HUES48 (cell line): ENCODE results near the gene TULP1.
"Not testable (repeated sequence)": the region's sequence is repeated elsewhere in the genome, so short reads cannot be mapped to it uniquely, and the experiment has no call there.

ENCODE experiments used
- H3K27ac ChIP-seq: one replicate; pipeline ENCODE4 v1.7.0; 2013; ENCODE audit warnings: low read depth, low read length, inconsistent platforms
- H3K27me3 ChIP-seq: 2 replicates; pipeline ENCODE4 v1.6.1; 2013; ENCODE audit warnings: mild to moderate bottlenecking, low read length; ENCODE audit not compliant: control insufficient read depth, insufficient read depth
- H3K36me3 ChIP-seq: 2 replicates; pipeline ENCODE4 v1.6.1; 2013; ENCODE audit warnings: low read length; ENCODE audit not compliant: control insufficient read depth, insufficient read depth
- H3K4me1 ChIP-seq: 2 replicates; pipeline ENCODE4 v1.6.1; 2013; ENCODE audit warnings: mild to moderate bottlenecking, low read length; ENCODE audit not compliant: control insufficient read depth, insufficient read depth
- H3K4me3 ChIP-seq: 2 replicates; pipeline ENCODE4 v1.5.1; 2013; ENCODE audit warnings: mild to moderate bottlenecking, low read depth, low read length
- H3K9ac ChIP-seq: 2 replicates; pipeline ENCODE4 v1.6.1; 2013; ENCODE audit warnings: mild to moderate bottlenecking, low read depth, low read length, moderate library complexity
- H3K9me3 ChIP-seq: 2 replicates; pipeline ENCODE4 v1.6.1; 2013; ENCODE audit warnings: low read length; ENCODE audit not compliant: control insufficient read depth, insufficient read depth

TULP1 gene

GRCh38 chr6:35543459-35544193 is 30.9 kb upstream of the TULP1 start:
- Histone ChIP-seq H3K27me3 (no peaks in the 10 kb centered on the region), H3K27ac (no peak overlapping the region), H3K36me3 (no peaks in the 10 kb centered on the region), H3K4me1 (no peaks in the 10 kb centered on the region), H3K9ac (no peak overlapping the region), H3K4me3 (no peak overlapping the region), H3K9me3 (no peaks in the 10 kb centered on the region)

DNA sequence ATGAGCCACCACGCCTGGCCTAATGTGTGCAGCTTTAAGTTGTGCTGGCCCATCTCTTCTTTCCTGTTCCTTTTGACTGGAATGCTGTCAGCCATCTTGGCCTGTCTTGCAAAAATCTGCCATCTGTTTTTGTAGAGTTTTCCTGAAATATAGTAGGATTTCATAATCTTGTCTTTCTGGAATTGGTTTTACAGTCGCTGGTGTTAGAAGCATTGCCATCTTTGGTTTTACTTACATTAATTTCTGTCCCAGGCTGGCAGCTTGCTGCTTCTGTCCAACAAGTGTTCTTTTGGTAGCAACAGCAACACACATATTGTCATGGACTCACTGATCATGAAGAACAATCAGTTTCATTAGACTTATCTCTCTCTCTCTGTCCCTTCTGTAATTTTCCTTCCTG is 29.1 kb upstream of the TULP1 start:
- Histone ChIP-seq H3K27me3 (no peaks in the 10 kb centered on the region), H3K27ac (no peak overlapping the region), H3K9ac (no peak overlapping the region)

DNA sequence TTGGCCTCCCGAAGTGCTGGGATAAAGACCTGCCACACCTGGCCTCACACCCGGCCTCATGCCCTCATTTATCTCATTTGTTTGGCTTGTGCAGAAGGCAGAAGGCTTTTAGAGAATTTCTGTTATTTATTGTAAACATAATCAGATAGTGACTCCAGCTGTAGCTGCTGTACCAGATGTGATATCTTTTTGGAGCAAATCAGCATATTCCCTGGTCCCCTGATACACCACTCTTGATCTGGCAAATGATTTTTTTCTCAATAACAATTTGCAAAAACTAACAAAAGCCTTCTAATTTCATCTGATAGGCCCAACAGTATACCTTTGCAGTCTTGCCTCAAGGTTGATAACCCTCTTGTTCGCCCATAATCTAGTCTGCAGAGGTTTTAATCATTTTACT is 26.5 kb upstream of the TULP1 start:
- peaks cover 3% of the 10 kb centered on the region for H3K4me1 ChIP-seq
- H3K27me3 ChIP-seq = no peaks in the 10 kb centered on the region
- no peak overlapping the region for H3K9ac ChIP-seq
- H3K36me3 ChIP-seq = no peaks in the 10 kb centered on the region
- H3K27ac ChIP-seq = no peak overlapping the region
- H3K9me3 ChIP-seq = no peaks in the 10 kb centered on the region
- no peak overlapping the region for H3K4me3 ChIP-seq

More for the DNA sequence above, 29.1 kb upstream of the TULP1 start:
- Histone ChIP-seq H3K36me3 (no peaks in the 10 kb centered on the region), H3K4me3 (no peak overlapping the region), H3K4me1 (no peaks in the 10 kb centered on the region), H3K9me3 (no peaks in the 10 kb centered on the region)

- H3K4me1 ChIP-seq, H3K9me3 ChIP-seq, H3K4me3 ChIP-seq, H3K27ac ChIP-seq, H3K27me3 ChIP-seq, H3K9ac ChIP-seq, H3K36me3 ChIP-seq: not testable (repeated sequence)
Measured at GRCh38 chr6:35535847-35536246, 23.2 kb upstream of the TULP1 start.

GRCh38 chr6:35534407-35535170 is 21.9 kb upstream of the TULP1 start:
- Histone ChIP-seq H3K9me3 (no peaks in the 10 kb centered on the region), H3K4me1 (peaks cover 7% of the 10 kb centered on the region), H3K27ac (no peak overlapping the region), H3K27me3 (no peaks in the 10 kb centered on the region), H3K36me3 (no peaks in the 10 kb centered on the region), H3K9ac (no peak overlapping the region), H3K4me3 (no peak overlapping the region)

DNA sequence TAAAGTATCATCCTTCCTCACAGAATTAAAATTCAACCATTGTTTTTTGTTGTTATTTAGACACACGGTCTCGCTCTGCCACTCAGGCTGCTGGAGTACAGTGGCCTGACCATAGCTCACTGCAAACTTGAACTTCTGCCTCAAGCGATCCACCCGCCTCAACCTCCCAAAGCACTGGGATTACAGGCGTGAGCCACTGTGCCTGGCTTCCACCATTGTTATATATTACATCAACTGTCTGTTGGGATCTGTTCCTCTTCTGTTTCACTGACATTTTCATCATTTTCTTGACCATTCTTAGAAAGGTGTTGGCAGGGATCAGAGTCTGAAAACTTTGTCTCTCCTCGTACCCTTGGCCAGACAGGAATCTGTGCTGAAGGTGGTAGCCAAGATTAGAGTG is 21.3 kb upstream of the TULP1 start:
- Histone ChIP-seq H3K9ac (no peak overlapping the region), H3K36me3 (no peaks in the 10 kb centered on the region), H3K4me3 (no peak overlapping the region), H3K9me3 (no peaks in the 10 kb centered on the region), H3K27me3 (no peaks in the 10 kb centered on the region), H3K4me1 (peaks cover 7% of the 10 kb centered on the region), H3K27ac (no peak overlapping the region)

GRCh38 chr6:35532126-35532525 is 19.4 kb upstream of the TULP1 start:
- no peak overlapping the region for H3K27ac ChIP-seq
- H3K9ac ChIP-seq = no peak overlapping the region
- no peaks in the 10 kb centered on the region for H3K36me3 ChIP-seq
- no peak overlapping the region for H3K4me3 ChIP-seq
- no peaks in the 10 kb centered on the region for H3K27me3 ChIP-seq
- H3K4me1 ChIP-seq = peaks cover 7% of the 10 kb centered on the region
- no peaks in the 10 kb centered on the region for H3K9me3 ChIP-seq

DNA sequence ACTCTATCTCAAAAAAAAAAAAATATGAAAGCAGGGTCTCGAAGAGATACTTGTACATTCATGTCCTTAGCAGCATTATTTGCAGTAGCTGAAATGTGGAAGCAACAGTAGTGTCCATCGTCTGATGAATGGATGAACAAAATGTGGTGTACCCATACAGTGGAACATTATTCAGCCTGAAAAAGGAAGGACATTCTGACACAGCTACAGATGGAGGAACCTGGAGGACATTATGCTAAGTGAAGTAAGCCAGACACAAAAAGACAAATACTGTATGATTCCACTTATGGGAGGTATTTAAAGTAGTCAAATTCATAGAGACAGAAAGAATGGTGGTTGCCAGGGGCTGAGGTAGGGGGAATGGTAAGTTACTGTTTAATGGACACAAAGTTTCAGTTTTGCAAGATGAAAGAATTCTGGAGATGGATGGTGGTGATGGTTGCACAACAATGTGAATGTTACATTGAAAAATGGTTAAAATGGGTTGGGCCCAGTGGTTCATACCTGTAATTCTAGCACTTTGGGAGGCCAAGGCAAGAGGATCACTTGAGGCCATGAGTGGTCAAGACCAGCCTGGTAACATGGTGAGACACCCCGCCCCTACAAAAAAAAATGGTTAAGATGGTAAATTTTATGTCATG is 11.8 kb upstream of the TULP1 start:
- H3K4me1 ChIP-seq = peaks cover 12% of the 10 kb centered on the region; the same call in 1 of the 2 replicates
- H3K36me3 ChIP-seq = no peaks in the 10 kb centered on the region
- H3K4me3 ChIP-seq = no peak overlapping the region
- no peaks in the 10 kb centered on the region; the same call in 1 of the 2 replicates for H3K27me3 ChIP-seq
- no peaks in the 10 kb centered on the region for H3K9me3 ChIP-seq
- H3K9ac ChIP-seq = no peak overlapping the region
- no peak overlapping the region for H3K27ac ChIP-seq

- H3K4me3 ChIP-seq = no peak overlapping the region
- H3K9ac ChIP-seq = no peak overlapping the region
- no peaks in the 10 kb centered on the region; the same call in 1 of the 2 replicates for H3K27me3 ChIP-seq
- H3K4me1 ChIP-seq = peaks cover 15% of the 10 kb centered on the region; the same call in 1 of the 2 replicates
- H3K36me3 ChIP-seq = no peaks in the 10 kb centered on the region
- H3K27ac ChIP-seq = no peak overlapping the region
- H3K9me3 ChIP-seq = no peaks in the 10 kb centered on the region
Measured at GRCh38 chr6:35522660-35523658, 10.3 kb upstream of the TULP1 start.

DNA sequence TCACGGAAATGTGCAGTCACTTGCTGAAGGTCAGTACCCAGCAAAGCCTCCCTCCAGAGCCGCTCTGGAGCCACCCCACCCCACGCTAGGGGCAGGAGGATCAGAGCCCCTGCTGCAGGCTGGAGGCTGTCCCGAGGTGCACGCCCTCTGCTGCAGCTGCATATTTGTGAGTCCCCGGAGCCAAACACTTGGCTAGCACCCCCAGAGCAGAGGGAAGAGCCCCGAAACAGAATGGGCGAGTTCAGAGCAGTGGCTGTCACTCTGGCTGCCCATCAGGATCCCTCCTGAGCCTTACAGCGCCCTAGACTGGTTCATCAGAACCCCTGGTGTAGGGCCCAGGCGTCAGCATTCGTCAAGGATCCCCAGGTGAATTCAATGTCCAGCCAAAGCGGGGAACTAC is 9.5 kb upstream of the TULP1 start:
- H3K36me3 ChIP-seq = no peaks in the 10 kb centered on the region
- no peaks in the 10 kb centered on the region for H3K9me3 ChIP-seq
- peaks cover 15% of the 10 kb centered on the region; the same call in 1 of the 2 replicates for H3K4me1 ChIP-seq
- H3K4me3 ChIP-seq = no peak overlapping the region
- no peaks in the 10 kb centered on the region; the same call in 1 of the 2 replicates for H3K27me3 ChIP-seq
- no peak overlapping the region for H3K9ac ChIP-seq
- H3K27ac ChIP-seq = no peak overlapping the region
